HTERT RPE-1 (cell line): Measurements from ENCODE around the gene CD6.

ENCODE experiments used
- in situ Hi-C: fragments of 300-500 bp; cut with MboI; formaldehyde crosslinking; loops from 4 replicates; pipeline ENCODE4 v1.14.3; 2020; ENCODE audit warnings: low sequenced_read_pairs

The CD6 gene

GRCh38 chr11:60982184-60982583, 10.7 kb downstream of the CD6 start:
- in situ Hi-C loops = no loop called here

GRCh38 chr11:60984149-60984548, 12.7 kb downstream of the CD6 start:
- in situ Hi-C loops = no loop called here

DNA sequence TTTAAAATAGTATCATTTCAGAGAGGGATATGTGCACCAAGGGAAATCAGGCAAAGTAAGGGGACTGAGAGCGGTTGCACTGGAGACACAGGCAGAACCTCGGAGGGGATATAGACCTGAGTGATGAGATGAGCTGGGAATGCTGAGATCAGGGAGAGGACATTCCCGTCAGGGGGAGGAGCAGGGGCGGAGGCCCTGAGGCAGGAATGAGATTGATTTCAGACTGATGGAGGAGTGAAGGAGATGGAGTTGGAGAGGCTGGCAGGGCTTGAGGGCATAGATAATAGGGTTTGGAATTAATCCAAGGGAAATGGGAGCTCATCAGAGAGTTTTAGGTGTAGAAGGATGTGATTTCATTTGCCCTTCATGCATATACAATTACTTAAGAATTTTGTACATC, 13.2 kb downstream of the CD6 start:
- in situ Hi-C loops = no loop called here

DNA sequence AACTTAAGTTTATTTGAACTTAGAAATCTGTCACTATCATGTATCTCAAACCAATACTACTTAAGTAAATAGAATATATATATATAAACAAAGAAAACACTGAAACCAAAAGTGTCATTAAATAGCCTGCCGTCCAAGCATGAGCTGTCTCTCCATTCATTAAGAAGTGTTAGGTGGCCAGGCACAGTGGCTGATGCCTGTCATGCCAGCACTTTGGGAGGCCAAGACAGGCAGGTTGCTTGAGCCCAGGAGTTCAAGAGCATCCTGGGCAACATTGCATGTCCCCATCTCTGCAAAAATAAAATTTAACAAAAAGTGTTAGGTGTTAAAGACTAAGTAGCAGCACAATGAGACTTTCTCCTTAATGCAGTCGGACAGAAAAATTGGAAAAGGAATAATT, 14.0 kb downstream of the CD6 start:
- in situ Hi-C loops = no loop called here

DNA sequence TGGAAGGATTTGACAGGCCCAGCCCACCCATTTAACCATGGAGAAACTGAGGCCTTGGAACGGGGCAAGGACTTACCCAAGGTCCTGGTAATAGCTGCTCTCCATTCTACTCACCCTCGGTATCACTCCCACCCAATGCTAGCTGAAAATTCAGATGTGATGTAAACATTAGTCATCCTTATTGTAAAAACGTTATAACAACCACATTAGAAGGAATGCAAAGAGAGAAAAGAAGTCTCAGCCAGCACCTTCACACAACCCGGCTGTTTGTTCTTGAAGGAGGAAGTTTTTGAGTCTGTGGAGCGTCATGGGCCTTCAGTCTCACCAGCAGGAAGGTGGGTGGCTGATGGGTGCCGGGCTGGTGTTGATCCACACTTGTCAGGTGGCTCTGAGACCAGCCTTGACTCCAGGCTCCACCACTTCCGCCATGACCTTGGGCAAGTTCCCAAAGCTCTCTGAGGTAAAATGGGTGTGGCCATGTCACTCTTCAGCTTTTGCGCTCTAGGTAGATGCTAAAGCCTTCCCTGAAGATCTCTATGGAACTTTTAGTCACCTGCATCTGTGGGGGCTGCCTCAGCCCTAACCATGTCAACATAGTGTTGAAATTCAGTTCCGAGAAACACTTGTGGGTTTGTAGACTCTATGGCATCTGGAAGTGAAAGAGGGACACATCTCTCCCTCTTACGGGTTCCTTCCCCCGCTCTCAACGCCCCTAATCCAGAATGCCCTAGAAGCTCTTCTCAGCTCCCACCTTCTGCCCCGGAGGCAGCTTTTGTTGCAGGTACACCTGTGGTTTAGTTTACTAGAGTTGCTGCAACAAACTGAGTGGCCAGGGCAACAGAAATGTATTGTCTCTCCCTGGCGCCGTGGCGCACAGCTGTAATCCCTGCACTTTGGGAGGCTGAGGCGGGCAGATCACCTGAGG, 14.8 kb downstream of the CD6 start:
- in situ Hi-C loops = no loop called here

GRCh38 chr11:60987577-60988277, 16.2 kb downstream of the CD6 start:
- in situ Hi-C loops = no loop called here

DNA sequence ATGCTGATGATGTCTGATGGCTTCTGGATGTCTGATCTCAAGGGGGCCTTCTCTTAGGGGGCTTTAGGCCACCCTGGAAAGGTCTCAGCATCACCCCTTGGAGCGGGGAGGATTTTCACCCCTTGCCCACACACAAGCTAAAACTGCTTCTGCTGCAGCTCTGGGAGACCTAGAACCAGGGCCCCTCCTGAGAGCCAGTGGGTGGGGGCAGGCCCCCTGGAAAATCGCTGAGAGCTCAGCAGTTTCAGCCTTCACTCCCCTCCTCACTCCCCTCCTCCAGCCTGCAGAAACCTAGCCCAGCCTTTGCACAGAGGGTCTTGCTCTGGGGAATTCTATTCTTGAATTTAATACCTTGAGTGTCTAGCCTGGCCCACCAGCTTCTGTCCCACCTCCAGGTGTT, 17.2 kb downstream of the CD6 start:
- in situ Hi-C loops = no loop called here

DNA sequence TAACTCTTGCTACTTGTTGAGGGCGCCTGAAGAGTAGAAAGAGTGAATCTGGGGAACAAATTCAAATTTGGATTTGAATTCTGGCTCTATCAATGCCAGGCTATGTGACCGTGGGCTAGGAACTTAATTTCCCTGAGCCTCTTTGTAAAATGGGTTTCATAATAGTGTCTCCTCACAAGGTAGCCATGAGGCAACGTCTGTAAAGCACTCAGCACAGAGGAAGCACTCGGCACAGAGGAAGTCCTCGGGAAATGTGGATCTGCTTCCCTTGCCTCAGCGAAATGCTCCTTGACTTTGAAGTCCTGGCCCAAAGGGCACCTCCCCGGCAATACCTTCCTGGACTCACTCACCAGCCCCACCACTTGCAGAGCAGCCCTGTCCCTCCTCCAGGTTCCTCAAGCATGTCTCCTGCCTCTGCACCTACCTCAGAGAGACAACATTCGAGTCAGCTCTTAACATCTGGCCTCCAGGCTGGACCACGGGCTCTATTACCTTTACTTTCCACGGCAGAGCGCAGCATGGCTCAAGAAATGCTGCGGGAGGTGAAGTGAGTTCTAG, 17.7 kb downstream of the CD6 start:
- in situ Hi-C loops = no loop called here

DNA sequence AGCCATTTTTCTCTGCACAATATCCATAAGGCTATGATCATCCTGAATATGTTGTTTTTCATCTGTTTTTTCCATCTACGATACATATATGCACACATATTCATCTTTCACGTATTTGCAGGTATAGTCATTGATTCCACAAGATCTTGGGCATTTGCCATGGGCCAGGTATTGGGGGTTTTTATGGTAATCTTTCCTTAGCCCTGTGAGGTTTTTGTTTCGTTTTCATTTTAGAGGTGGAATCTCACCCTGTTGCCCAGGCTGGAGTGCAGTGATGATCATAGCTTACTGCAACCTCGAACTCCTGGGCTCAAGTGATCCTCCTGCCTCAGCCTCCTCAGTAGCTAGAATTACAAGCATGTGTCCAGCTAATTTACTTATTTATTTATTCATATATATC, 20.0 kb downstream of the CD6 start:
- in situ Hi-C loops = no loop called here

- in situ Hi-C loops = no loop called here
Observed at GRCh38 chr11:60992842-60993409, 21.4 kb downstream of the CD6 start.

DNA sequence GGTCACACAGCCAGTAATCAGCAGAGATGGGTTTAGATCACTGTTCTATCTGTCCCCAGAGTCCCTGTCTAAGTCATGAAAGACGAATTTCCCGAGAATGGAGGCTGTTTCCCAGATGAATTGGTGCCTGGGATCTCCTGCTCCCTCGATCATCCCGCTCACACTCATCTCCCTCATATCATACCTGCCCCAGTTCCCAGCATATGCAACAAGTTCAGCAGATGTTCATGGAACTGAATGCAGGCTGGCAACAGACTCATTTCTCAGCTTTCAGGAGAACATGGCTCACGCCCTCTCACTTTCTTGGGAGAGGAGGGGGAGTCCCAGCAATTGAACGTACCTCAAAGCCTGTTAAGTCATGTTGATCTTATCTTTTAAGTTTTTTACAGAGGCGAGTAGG, 22.1 kb downstream of the CD6 start:
- in situ Hi-C loops = no loop called here

- in situ Hi-C loops = no loop called here
Observed at GRCh38 chr11:60994541-60995080, 23.1 kb downstream of the CD6 start.

- in situ Hi-C loops = no loop called here
Observed at GRCh38 chr11:60995798-60996197, 24.3 kb downstream of the CD6 start.

DNA sequence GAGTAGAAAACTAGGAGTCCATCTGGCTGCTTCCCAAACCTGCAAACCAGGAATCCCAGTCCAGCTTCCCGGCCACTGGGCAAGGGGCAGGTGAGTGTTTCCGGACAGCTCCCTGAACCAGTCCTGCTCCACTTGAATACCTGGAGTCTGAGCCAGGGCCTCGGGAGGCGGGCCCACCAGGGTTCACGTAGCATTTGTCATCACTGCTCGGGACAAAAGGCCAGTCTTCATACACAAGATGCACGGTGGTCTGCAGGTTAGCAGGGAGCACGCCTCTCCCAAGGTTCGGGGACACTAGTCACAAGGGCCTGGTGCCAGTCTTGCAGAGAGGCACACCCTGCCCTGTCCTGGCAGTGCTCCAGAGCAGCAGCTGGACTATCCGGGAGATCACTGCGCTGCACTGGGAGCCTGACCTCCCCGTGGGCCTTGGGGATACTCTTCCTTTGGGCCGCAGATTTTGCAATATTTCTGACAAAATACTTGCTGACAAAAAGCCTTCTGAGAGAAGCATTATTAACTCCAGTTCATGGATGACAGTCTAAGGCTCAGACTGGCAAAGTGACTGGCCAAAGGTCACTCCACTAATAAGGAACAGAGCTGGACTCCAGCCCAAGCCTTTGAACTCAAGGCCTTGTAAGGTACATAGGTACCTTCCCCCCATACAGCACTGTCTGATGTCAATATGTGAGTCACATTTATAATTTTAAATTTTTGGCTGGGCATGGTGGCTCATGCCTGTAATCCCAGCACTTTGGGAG, 25.1 kb downstream of the CD6 start:
- in situ Hi-C loops = no loop called here

- in situ Hi-C loops = no loop called here
Observed at GRCh38 chr11:61000426-61000825, 28.9 kb downstream of the CD6 start.

DNA sequence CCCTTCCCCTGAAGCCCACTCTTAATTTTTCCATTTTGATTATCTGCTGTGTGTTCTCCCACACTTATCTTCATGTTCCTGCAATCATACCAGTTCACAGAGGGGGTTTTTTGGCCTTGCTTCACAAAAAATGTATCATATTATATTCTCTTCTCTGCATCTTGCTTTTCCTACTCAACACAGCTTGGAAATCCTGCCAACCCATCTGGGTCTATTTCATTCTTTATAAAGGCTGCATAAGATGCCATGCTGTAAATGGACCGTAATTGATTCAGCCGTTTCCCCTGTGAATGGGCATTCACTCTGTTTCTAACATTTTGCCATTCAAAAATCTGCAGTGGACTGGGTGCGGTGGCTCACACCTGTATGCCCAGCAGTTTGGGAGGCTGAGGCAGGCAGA, 30.5 kb downstream of the CD6 start:
- in situ Hi-C loops = no loop called here

DNA sequence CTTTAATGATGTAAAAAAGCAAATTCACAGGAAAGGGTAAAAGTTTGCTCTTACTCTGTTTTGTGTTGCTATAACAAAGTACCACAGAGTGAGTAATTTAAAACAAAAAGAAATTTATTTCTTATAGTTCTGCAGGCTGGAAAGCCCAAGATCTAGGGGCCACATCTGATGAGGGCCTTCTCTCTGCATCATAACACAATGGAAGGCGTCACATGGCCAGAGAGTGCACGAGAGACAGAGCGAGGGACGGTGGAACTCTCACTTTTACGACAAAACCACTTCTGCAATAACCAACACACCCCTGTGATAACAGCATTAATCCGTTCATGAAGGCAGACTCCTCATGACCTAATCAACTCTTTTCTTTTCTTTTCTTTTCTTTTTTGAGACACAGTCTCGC, 31.1 kb downstream of the CD6 start:
- in situ Hi-C loops = no loop called here

DNA sequence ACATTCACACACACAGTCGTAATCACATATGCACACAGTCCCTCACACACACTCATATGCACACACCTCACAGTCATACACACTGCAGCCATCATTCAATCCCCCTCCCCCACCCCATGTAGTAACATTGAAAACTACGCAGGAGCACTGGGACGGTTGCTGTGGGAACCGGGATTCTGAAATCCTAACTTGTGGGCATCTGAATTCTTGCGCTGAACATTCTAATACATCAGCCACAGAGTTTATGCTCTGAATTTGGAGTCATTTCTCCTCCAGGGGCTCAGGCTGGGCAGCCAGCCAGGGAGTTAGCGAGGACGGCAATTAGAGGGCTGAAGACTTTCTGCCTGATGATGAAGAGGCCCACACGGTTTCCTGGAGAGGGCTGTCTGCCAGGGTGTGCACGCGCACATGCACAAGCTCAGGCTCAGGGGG, 32.7 kb downstream of the CD6 start:
- in situ Hi-C loops = no loop called here

- in situ Hi-C loops = no loop called here
Observed at GRCh38 chr11:61004761-61005181, 33.3 kb downstream of the CD6 start.

DNA sequence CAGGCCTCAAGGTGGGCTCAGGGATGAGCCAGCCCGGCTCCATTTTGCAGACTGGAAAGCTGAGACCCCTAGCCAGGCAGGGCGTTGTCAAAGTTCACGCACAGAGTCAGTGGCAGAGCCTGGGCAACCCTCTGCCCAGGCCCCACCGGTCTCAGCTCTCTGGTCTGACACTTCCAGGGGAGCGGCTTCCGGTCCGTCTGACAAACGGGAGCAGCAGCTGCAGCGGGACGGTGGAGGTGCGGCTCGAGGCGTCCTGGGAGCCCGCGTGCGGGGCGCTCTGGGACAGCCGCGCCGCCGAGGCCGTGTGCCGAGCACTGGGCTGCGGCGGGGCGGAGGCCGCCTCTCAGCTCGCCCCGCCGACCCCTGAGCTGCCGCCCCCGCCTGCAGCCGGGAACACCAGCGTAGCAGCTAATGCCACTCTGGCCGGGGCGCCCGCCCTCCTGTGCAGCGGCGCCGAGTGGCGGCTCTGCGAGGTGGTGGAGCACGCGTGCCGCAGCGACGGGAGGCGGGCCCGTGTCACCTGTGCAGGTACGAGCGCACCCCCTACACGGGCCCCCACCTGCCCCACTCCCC, 36.0 kb downstream of the CD6 start:
- in situ Hi-C loops = no loop called here
